HAP-1 (cell line): ENCODE measurements around the gene IL18BP.

Experiments used
- DNase-seq, 2 experiments: peaks; one replicate each; pipeline ENCODE4 v3.0.0-alpha.2; 2016 to 2020; ENCODE audit warnings: low spot score in 2 of 2
- H3K27me3 ChIP-seq: fragments of 250-450 bp; sonication (Bioruptor Pico); 2 replicates; pipeline ENCODE4 v1.5.1; 2020; ENCODE audit warnings: low read depth, mild to moderate bottlenecking, moderate library complexity
- H3K36me3 ChIP-seq: fragments of 250-450 bp; sonication (Bioruptor Pico); replicated peaks from 2 replicates; pipeline ENCODE4 v1.5.1; 2020; ENCODE audit warnings: mild to moderate bottlenecking
- H3K4me1 ChIP-seq: fragments of 250-450 bp; sonication (Bioruptor Pico); 2 replicates; pipeline ENCODE4 v1.5.1; 2020; ENCODE audit warnings: mild to moderate bottlenecking
- H3K4me3 ChIP-seq: fragments of 250-450 bp; sonication (Bioruptor Pico); 2 replicates; pipeline ENCODE4 v1.5.1; 2020; ENCODE audit warnings: mild to moderate bottlenecking, moderate library complexity
- H3K9me3 ChIP-seq: fragments of 250-450 bp; sonication (Bioruptor Pico); 2 replicates; pipeline ENCODE4 v1.5.1; 2020; ENCODE audit warnings: mild to moderate bottlenecking, moderate library complexity
- in situ Hi-C: fragments of 300-500 bp; cut with MboI; formaldehyde crosslinking; loops from 3 replicates; pipeline ENCODE4 v1.14.3; 2020; ENCODE audit warnings: low sequenced_read_pairs, inconsistent platforms, mixed read lengths

The IL18BP gene

DNA sequence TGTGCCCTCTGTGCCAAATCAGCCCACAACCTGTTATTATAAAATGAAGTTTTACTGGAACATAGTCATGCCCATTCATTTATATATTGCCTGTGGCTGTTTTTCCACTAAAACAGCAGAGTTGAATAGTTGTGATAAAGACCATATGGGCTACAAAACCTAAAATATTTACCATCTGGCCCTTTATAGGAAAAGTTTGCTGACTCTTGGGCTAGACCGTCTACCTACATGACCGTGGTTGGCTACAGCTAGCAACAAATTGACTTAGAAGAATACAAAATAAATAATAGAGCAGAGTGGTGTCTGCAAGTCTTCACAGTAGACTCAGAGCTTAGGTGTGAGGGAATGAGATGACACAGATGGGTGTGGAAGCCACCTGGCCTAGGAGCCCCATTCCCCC is 11.2 kb upstream of the IL18BP start:
- Histone ChIP-seq H3K4me1 (no peaks in the 10 kb centered on the region), H3K9me3 (no peaks in the 10 kb centered on the region), H3K36me3 (peaks cover 7% of the 10 kb centered on the region), H3K27me3 (no peaks in the 10 kb centered on the region), H3K4me3 (no peak overlapping the region)
- DNase-seq: no peak
- in situ Hi-C loops: no loop called here

DNA sequence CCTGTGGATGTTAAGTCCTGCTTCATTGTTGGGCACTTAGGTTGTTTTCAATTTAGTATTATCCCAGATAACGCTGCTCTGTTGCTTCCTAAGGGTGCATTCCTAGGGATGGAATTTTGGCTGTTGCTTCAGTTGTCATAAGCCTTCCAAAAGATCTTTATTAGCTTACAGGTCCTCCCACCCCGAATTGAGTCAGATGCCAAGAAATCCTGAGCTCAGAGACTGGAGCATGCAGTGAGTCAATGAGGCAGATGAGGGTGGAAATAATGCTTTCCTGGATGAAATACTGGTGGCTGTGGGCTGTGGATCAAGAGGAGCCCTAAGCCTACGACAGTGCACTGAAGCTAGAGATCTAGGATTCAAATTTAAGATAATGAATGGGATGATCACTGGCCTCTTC is 10.7 kb upstream of the IL18BP start:
- no peaks in the 10 kb centered on the region for H3K4me1 ChIP-seq
- DNase-seq: no peak
- H3K27me3 ChIP-seq: no peaks in the 10 kb centered on the region
- peaks cover 7% of the 10 kb centered on the region for H3K36me3 ChIP-seq
- no peaks in the 10 kb centered on the region for H3K9me3 ChIP-seq
- no peak overlapping the region for H3K4me3 ChIP-seq
- in situ Hi-C loops: no loop called here

DNA sequence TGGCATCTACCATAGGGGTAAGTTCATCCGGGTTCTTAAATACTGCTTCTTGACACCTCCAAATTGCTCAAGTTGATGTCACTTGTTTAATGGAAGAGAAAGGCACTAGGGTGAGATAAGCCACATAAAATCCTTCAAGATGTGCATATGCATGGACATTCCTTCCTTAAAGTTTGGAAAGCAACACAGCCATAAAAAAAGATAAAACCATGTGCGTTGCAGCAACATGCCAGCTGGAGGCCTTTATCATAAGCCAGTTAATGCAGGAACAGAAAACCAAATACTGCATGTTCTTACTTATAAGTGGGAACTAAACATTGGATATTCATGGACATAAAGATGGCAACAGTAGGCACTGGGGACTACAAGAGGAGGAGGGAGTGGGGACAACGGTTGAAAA is 8.0 kb upstream of the IL18BP start:
- 0 out of 2 replicates have a peak, but pooled peaks cover 2% of the 10 kb centered on the region for H3K36me3 ChIP-seq
- in situ Hi-C loops: no loop called here
- no peaks in the 10 kb centered on the region for H3K27me3 ChIP-seq
- no peaks in the 10 kb centered on the region for H3K4me1 ChIP-seq
- no peaks in the 10 kb centered on the region for H3K9me3 ChIP-seq
- H3K4me3 ChIP-seq: no peak overlapping the region
- DNase-seq: no peak

DNA sequence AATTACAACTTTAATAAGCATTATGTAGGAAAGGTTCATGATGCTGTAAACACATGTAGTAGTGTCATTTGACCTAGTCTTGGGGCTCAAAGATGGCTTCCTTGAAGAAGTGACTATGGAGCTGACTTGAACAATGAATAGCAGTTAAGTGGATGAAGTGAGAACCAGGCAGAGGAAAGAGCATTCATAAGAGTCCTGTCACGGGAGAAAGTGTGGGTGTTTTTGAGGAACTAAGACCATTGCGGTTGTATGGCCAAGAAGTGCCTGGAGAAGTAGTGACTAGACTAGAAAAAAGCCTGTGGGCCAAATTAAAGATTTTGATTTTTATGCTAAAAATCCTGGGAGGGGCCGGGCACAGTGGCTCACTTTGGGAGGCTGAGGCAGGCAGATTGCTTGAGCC is 7.2 kb upstream of the IL18BP start:
- in situ Hi-C loops: no loop called here
- no peaks in the 10 kb centered on the region for H3K27me3 ChIP-seq
- H3K36me3 ChIP-seq: 0 out of 2 replicates have a peak, but pooled peaks cover 2% of the 10 kb centered on the region
- no peak for DNase-seq
- H3K4me3 ChIP-seq: no peak overlapping the region
- no peaks in the 10 kb centered on the region for H3K9me3 ChIP-seq
- no peaks in the 10 kb centered on the region for H3K4me1 ChIP-seq

DNA sequence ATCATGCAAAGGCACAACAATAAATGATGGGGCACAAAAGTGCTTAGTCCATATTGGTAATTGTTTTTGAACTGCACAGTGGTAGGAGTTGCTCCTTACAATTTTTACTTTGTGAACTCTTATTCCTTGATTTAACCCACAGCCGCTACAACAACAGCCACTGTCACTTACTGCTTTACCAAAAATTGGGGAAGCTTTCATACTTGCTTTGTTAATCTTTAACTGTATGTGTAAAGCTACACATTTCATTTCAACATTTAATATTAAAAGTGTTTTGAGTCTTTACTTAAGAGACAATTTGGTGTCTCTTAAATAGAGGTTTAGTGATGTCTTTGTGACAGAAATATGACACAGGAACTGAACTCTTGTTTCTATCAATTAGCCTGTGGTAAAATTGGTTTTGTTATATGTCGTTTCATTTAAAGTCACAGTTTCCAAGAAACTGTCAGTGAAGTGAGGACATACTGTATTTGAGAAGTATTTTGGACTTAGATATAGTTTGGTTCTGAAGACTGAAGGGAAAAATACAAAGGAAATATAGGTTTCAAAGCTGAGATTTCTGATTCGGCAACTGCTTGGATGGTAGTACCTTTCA is 6.5 kb upstream of the IL18BP start:
- in situ Hi-C loops: no loop called here
- no peaks in the 10 kb centered on the region for H3K4me1 ChIP-seq

DNA sequence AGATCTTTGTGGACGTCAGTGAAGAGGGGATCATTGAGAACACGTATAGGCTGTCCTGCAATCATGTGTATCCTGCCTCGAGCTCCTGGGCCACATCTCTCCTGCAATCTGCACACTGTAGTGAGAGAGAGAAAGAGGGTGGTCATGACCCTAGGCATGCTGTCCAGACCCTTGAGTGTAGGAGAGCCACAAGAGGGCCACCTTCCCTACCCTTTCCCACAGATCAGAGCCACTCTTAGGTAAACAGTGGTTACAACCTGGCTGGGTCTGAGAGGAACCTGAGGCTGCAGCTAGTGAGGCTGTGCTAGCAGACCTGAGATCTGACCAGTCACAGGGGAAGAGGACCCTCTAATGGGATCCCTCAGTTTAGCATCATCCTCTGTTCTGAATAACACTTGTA is 3.9 kb upstream of the IL18BP start:
- no peak for DNase-seq
- Histone ChIP-seq H3K27me3 (no peaks in the 10 kb centered on the region), H3K9me3 (no peaks in the 10 kb centered on the region), H3K36me3 (peaks cover 2% of the 10 kb centered on the region; the same call in 1 of the 2 replicates), H3K4me1 (no peaks in the 10 kb centered on the region), H3K4me3 (no peak overlapping the region)
- in situ Hi-C loops: no loop called here

More for the DNA sequence above, 6.5 kb upstream of the IL18BP start:
- no peak for DNase-seq
- no peak overlapping the region for H3K4me3 ChIP-seq
- H3K9me3 ChIP-seq: no peaks in the 10 kb centered on the region
- H3K27me3 ChIP-seq: no peaks in the 10 kb centered on the region
- peaks cover 2% of the 10 kb centered on the region; the same call in 1 of the 2 replicates for H3K36me3 ChIP-seq

DNA sequence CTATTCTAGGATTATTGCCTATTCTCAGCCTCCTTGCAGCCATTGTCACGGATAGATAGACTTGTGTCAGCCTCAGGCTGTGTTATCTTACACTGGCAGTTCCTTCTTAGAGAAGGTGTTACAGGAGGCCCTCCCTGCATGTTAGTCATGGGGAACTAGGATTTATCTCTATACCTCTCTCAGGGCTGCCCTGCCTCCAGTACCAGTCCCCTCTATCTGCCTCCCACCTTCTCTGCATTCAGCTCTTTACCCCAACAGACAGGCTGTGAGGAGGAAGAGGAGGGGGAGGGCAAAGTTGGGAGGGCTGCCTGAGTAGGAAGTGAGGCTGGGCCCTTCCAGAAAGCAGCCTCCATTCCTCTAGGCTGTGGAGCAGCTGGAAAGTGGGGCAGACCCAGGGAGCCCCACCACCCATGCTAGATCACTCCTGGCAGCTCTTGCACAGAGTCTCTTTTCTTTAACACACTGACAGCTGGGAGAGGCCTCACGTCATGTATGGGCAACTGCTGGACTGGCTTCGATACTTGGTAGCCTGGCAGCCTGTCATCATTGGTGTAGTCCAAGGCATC is 2.9 kb upstream of the IL18BP start:
- in situ Hi-C loops: no loop called here
- no peak for DNase-seq
- no peaks in the 10 kb centered on the region for H3K9me3 ChIP-seq
- no peak overlapping the region for H3K4me3 ChIP-seq
- peaks cover 6% of the 10 kb centered on the region for H3K36me3 ChIP-seq
- H3K27me3 ChIP-seq: no peaks in the 10 kb centered on the region
- no peaks in the 10 kb centered on the region for H3K4me1 ChIP-seq

DNA sequence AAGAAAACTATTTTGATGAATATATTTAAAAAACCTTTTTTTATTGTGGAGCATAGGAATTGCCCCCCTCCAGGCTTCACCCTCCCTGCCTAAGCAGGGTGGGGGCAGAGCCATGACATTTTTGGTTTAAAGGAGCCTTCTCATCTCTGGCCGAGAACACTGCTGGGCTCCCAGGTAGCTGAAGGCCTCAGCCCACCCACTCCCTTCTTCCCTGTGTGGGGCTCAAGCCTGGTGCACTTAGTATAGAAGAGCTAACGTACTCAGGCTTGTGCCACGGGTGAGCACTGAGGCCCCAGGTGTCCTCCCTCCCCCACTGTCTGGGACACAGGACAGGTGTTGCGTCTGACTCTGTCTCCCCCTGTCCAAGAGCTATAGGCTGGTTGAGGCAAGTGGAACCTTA is 2.2 kb upstream of the IL18BP start:
- no peak for DNase-seq
- Histone ChIP-seq H3K27me3 (no peaks in the 10 kb centered on the region), H3K4me1 (no peaks in the 10 kb centered on the region), H3K4me3 (no peak overlapping the region), H3K36me3 (peaks cover 8% of the 10 kb centered on the region), H3K9me3 (no peaks in the 10 kb centered on the region)
- in situ Hi-C loops: no loop called here

DNA sequence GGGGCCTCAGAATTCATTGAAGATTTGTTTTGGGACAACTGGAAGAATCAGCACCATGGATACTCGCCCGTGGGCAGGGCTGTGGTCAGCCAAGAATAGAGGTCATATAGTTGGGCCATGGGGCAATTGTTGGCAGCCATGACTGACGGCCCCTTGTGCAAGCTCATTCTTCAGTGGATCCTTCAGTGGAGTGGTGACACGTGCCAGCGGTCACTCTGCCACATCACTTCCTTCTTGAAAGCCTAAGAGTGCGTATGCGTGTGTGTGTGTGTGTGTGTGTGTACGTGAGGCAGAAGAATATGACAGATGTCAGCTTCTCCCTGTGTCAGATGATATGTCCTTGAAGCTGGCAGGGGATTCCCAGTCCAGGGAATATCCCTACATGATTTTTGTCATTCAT is 1.8 kb upstream of the IL18BP start:
- no peak for DNase-seq
- no peak overlapping the region for H3K4me3 ChIP-seq

DNA sequence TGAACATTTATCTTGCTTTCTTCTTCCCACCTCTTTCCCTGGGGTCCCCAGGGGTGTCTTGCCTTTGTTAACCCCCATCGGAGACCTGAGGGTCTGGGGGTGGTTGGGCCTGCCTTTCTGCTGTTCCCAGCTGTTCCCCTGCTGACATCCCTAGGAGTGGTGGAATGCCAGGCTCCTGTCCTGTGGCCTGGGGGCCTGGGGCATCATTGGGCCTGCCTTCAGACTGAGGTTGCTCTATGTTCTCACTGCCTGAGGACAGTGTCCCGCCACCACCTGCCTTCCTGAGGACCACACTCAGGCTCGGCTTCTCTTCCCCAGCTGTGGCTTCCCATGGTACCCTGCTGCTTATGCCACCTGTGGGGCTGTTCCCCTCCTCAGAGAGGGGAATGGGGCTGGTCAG is 1.1 kb upstream of the IL18BP start:
- DNase-seq: no peak
- H3K4me3 ChIP-seq: no peak overlapping the region
- H3K36me3 ChIP-seq: peaks cover 8% of the 10 kb centered on the region
- in situ Hi-C loops: no loop called here
- no peaks in the 10 kb centered on the region for H3K4me1 ChIP-seq
- H3K27me3 ChIP-seq: no peaks in the 10 kb centered on the region
- no peaks in the 10 kb centered on the region for H3K9me3 ChIP-seq

More for the DNA sequence above, 1.8 kb upstream of the IL18BP start:
- H3K36me3 ChIP-seq: peaks cover 8% of the 10 kb centered on the region
- in situ Hi-C loops: no loop called here
- H3K9me3 ChIP-seq: no peaks in the 10 kb centered on the region
- H3K4me1 ChIP-seq: no peaks in the 10 kb centered on the region
- H3K27me3 ChIP-seq: no peaks in the 10 kb centered on the region

DNA sequence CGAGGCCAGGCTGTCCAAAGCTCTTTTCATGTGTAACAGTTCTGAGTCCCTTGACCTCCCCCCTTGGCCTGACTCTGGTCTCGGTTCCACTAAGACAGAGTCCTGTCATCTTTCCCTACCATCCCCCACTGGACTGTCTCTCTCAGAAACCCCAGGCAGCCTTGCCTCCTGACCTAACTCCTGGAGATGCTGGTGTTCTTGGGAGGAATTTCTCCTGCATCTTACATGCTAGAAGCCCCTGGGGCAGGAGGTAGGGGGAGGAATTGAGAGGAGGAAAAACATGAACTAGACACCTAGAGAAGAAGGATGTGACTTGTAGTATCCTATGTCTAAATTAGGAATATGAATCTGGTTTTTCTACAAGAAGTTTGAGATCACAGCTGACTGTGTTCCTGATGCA is 648 bp upstream of the IL18BP start:
- peaks cover 12% of the 10 kb centered on the region for H3K36me3 ChIP-seq
- no peaks in the 10 kb centered on the region for H3K27me3 ChIP-seq
- no peaks in the 10 kb centered on the region for H3K9me3 ChIP-seq
- no peaks in the 10 kb centered on the region for H3K4me1 ChIP-seq
- no peak for DNase-seq
- no peak overlapping the region for H3K4me3 ChIP-seq
- in situ Hi-C loops: no loop called here

DNA sequence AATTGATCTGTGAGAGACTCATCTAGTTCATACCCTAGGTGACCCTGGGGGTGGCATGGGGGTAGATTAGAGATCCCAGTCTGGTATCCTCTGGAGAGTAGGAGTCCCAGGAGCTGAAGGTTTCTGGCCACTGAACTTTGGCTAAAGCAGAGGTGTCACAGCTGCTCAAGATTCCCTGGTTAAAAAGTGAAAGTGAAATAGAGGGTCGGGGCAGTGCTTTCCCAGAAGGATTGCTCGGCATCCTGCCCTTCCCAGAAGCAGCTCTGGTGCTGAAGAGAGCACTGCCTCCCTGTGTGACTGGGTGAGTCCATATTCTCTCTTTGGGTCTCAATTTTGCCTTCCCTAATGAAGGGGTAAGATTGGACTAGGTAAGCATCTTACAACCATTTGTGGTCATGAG is 653 bp downstream of the IL18BP start:
- Histone ChIP-seq H3K4me3 (no peak overlapping the region), H3K27me3 (no peaks in the 10 kb centered on the region), H3K9me3 (no peaks in the 10 kb centered on the region), H3K36me3 (peaks cover 22% of the 10 kb centered on the region), H3K4me1 (no peaks in the 10 kb centered on the region)
- in situ Hi-C loops: no loop called here
- no peak for DNase-seq

DNA sequence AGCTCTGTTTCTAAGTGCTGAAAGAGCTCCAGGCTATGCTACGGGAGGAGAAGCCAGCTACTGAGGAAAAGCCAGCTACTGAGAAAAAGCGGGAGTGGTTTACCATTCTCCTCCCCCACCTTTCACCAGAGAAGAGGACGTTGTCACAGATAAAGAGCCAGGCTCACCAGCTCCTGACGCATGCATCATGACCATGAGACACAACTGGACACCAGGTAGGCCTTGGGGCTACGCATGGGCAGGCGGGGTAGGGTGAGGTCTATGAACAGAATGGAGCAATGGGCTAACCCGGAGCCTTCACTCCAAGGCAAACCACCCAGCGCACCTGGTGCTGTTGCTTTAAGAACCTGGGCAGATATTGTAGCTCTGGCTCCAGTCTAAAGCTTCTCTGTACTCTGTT is 1.1 kb downstream of the IL18BP start:
- Histone ChIP-seq H3K36me3 (peaks cover 27% of the 10 kb centered on the region), H3K4me1 (no peaks in the 10 kb centered on the region), H3K9me3 (no peaks in the 10 kb centered on the region), H3K4me3 (no peak overlapping the region), H3K27me3 (no peaks in the 10 kb centered on the region)
- DNase-seq: no peak
- in situ Hi-C loops: no loop called here

DNA sequence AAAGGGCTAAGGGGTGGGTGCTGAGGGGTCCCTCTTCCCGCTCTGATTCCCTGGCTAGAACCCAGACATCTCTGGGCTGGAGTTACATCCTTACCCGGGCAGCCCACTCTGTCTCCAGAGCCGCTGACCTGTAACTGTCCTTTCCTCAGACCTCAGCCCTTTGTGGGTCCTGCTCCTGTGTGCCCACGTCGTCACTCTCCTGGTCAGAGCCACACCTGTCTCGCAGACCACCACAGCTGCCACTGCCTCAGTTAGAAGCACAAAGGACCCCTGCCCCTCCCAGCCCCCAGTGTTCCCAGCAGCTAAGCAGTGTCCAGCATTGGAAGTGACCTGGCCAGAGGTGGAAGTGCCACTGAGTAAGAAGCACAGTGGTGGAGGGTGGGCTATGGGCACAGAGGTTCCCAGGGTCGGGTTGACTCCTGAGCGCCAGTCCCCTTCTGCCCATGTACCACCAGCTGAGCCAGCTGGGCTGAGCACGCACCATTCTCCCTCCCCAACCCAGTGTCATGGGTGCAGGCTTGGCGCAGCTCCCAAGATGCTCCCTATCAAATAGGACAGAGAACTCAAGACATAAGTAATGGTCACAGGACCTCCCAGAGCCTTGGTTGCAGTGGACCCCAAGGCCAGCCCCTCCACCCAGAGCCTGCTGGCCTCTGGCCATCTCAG is 1.6 kb downstream of the IL18BP start:
- Histone ChIP-seq H3K27me3 (no peaks in the 10 kb centered on the region), H3K9me3 (no peaks in the 10 kb centered on the region), H3K36me3 (peaks cover 32% of the 10 kb centered on the region), H3K4me1 (no peaks in the 10 kb centered on the region), H3K4me3 (no peak overlapping the region)
- no peak for DNase-seq
- in situ Hi-C loops: no loop called here
